Loucy (cell line): Measurements from ENCODE around the gene BPIFB2.
"Not testable (repeated sequence)": the region's sequence is repeated elsewhere in the genome, so short reads cannot be mapped to it uniquely, and the experiment has no call there.

Experiments used
- EZH2phosphoT487 ChIP-seq: fragments of 200-600 bp; IDR thresholded peaks from 2 replicates; pipeline ENCODE4 v1.6.1; 2018; ENCODE audit warnings: antibody characterized with exemption, mild to moderate bottlenecking, moderate library complexity, borderline replicate concordance
- TF ChIP-seq, protein P1 (sequence below): fragments of 200-600 bp; sonication (generic); conservative IDR thresholded peaks from 2 replicates; pipeline ENCODE4 v1.5.1; 2014; ENCODE audit warnings: mild to moderate bottlenecking, antibody characterized with exemption, low read length

DNA sequence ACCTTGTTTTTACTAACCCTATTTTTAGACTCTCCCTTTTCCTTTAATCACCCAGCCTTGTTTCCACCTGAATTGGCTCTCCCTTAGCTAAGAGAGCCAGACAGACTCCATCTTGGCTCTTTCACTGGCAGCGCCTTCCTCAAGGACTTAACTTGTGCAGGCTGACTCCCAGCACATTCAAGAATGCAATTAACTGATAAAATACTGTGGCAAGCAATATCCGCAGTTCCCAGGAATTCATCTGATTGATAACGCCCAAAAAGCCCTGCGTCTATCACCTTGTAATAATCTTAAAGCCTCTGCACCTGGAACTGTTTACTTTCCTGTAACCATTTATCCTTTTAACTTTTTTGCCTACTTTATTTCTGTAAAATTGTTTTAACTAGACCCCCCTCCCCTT, 32.4 kb upstream of the BPIFB2 start:
- TF ChIP-seq EZH2phosphoT487, result not testable (repeated sequence)
- TF ChIP-seq, protein P1, sequence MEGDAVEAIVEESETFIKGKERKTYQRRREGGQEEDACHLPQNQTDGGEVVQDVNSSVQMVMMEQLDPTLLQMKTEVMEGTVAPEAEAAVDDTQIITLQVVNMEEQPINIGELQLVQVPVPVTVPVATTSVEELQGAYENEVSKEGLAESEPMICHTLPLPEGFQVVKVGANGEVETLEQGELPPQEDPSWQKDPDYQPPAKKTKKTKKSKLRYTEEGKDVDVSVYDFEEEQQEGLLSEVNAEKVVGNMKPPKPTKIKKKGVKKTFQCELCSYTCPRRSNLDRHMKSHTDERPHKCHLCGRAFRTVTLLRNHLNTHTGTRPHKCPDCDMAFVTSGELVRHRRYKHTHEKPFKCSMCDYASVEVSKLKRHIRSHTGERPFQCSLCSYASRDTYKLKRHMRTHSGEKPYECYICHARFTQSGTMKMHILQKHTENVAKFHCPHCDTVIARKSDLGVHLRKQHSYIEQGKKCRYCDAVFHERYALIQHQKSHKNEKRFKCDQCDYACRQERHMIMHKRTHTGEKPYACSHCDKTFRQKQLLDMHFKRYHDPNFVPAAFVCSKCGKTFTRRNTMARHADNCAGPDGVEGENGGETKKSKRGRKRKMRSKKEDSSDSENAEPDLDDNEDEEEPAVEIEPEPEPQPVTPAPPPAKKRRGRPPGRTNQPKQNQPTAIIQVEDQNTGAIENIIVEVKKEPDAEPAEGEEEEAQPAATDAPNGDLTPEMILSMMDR, result not testable (repeated sequence)
